ENCODE data around the gene MAOB. TPM values are rescaled to one million over a fixed set of nuclear protein-coding genes. Genes with fewer than 3 reads are reported as not detected.

MAOB gene
- total RNA-seq, 1 experiment from 2014 or later, result not detected

DNA sequence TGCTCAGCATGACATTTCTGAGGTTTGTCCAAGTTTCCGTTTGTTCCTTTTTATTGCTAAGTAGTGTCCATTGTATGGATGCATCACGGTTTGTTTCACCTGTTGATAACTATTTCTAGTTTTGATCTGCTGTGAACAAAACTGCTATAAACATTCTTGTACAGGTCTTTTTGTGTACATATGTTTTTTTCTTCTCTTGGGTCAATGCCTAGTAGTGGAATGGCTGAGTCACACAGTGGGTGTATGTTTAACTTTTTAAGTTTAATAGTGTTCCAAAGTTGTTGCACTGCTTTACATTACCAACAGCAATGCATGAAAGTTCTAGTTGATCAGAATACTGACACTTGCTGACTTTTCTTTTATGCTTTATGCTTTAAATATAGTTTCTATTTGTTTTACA, 76.7 kb downstream of the MAOB start:
- H3F3A ChIP-seq (ENCODE audit: low read length, unreplicated experiment), result no peaks in the 10 kb centered on the region
- no peaks in the 10 kb centered on the region for H3K79me2 ChIP-seq (ENCODE audit: low read length)
- DNase-seq (peak; percentile 83), ATAC-seq (peak; percentile 84)
- no peak overlapping the region for H2AFZ ChIP-seq (ENCODE audit: low read length)
- TF ChIP-seq EZH2 (IDR thresholded peaks at IDR 0.05; ENCODE audit: low read length, unreplicated experiment) (no peak), EZH2phosphoT487 (IDR thresholded peaks at IDR 0.05; ENCODE audit: borderline replicate concordance, low read length) (no peak)
- TF ChIP-seq, protein P1, sequence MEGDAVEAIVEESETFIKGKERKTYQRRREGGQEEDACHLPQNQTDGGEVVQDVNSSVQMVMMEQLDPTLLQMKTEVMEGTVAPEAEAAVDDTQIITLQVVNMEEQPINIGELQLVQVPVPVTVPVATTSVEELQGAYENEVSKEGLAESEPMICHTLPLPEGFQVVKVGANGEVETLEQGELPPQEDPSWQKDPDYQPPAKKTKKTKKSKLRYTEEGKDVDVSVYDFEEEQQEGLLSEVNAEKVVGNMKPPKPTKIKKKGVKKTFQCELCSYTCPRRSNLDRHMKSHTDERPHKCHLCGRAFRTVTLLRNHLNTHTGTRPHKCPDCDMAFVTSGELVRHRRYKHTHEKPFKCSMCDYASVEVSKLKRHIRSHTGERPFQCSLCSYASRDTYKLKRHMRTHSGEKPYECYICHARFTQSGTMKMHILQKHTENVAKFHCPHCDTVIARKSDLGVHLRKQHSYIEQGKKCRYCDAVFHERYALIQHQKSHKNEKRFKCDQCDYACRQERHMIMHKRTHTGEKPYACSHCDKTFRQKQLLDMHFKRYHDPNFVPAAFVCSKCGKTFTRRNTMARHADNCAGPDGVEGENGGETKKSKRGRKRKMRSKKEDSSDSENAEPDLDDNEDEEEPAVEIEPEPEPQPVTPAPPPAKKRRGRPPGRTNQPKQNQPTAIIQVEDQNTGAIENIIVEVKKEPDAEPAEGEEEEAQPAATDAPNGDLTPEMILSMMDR (conservative IDR thresholded peaks at IDR 0.05; ENCODE audit: low read depth, low read length), result no peak
- H3K4me1 ChIP-seq (ENCODE audit: insufficient read depth, low read length), result peaks cover 38% of the 10 kb centered on the region
- H3K27me3 ChIP-seq (ENCODE audit: low read length), result no peaks in the 10 kb centered on the region
- ChIA-PET POLR2A (ENCODE audit: unreplicated experiment) (no interaction called here), CTCF (no interaction called here)
- H3K36me3 ChIP-seq (ENCODE audit: low read depth, low read length), result no peaks in the 10 kb centered on the region
- H3K9me3 ChIP-seq (ENCODE audit: low read length), result no peaks in the 10 kb centered on the region
- H4K20me1 ChIP-seq (ENCODE audit: low read length), result no peaks in the 10 kb centered on the region
- intact Hi-C loops (cut with micrococcal nuclease), result loop anchor here (5.0 to 10.0 kb wide), 2 partner anchors 48 to 151 kb away; partner anchors contain the start of gene MAOA
- peak overlapping the region; percentile 47 for H3K4me2 ChIP-seq (ENCODE audit: low read length)
- peak overlapping the region; percentile 82 for H3K27ac ChIP-seq (ENCODE audit: low read length)
- H3K4me3 ChIP-seq (ENCODE audit: low read length), result 0 out of 2 replicates have a peak overlapping the region, but pooled peaks have one; percentile 9
- H3K9ac ChIP-seq (ENCODE audit: low read length), result no peak overlapping the region
- H3K9me2 ChIP-seq (replicated peaks; ENCODE audit: low read length), result no peaks in the 10 kb centered on the region
- BruUV-seq (replicated peaks), result no TSS peak

DNA sequence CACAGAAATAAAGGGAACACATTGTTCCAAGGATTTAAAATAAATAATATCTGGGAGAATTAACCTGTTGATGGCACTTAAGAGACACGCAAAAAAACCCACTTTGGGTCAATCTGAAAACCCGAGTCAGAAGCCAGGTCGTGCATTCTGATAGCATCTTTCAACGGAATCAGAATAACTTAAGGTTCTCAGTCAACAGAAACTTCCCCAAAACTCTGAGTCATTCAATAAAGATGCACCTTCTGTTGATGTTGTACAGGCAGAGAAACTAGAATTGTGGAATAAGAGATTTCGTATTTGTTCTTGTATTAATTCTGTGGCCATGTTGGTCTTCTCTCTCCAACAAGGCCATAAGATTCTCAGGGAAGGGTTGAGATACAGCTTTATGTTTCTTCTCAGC, 78.2 kb downstream of the MAOB start:
- H4K20me1 ChIP-seq (ENCODE audit: low read length), result no peaks in the 10 kb centered on the region
- H3K4me3 ChIP-seq (ENCODE audit: low read length), result no peak overlapping the region
- intact Hi-C loops (cut with micrococcal nuclease), result loop anchor here (10.0 kb wide), 1 partner anchor 149 kb away; the partner anchor contains the start of gene MAOA
- peak overlapping the region; percentile 1; the same call in 1 of the 2 replicates for H3K4me2 ChIP-seq (ENCODE audit: low read length)
- no peaks in the 10 kb centered on the region for H3K36me3 ChIP-seq (ENCODE audit: low read depth, low read length)
- POLR2A ChIA-PET (ENCODE audit: unreplicated experiment), result no interaction called here
- no peaks in the 10 kb centered on the region for H3K9me2 ChIP-seq (replicated peaks; ENCODE audit: low read length)
- DNase-seq (peak; percentile 56), ATAC-seq (no peak)
- CTCF ChIA-PET, result no interaction called here
- H3K27me3 ChIP-seq (ENCODE audit: low read length), result no peaks in the 10 kb centered on the region
- H3K4me1 ChIP-seq (ENCODE audit: insufficient read depth, low read length), result peaks cover 34% of the 10 kb centered on the region
- peak overlapping the region; percentile 82 for H3K27ac ChIP-seq (ENCODE audit: low read length)
- BruUV-seq (replicated peaks), result no TSS peak
- no peak overlapping the region for H2AFZ ChIP-seq (ENCODE audit: low read length)
- no peaks in the 10 kb centered on the region for H3K9me3 ChIP-seq (ENCODE audit: low read length)
- H3F3A ChIP-seq (ENCODE audit: low read length, unreplicated experiment), result no peaks in the 10 kb centered on the region
- no peaks in the 10 kb centered on the region for H3K79me2 ChIP-seq (ENCODE audit: low read length)
- TF ChIP-seq, protein P1 (conservative IDR thresholded peaks at IDR 0.05; ENCODE audit: low read depth, low read length), result no peak
- no peak for TF ChIP-seq EZH2phosphoT487 (IDR thresholded peaks at IDR 0.05; ENCODE audit: borderline replicate concordance, low read length)
- no peak for TF ChIP-seq EZH2 (IDR thresholded peaks at IDR 0.05; ENCODE audit: low read length, unreplicated experiment)
- 0 out of 2 replicates have a peak overlapping the region, but pooled peaks have one; percentile 7 for H3K9ac ChIP-seq (ENCODE audit: low read length)

DNA sequence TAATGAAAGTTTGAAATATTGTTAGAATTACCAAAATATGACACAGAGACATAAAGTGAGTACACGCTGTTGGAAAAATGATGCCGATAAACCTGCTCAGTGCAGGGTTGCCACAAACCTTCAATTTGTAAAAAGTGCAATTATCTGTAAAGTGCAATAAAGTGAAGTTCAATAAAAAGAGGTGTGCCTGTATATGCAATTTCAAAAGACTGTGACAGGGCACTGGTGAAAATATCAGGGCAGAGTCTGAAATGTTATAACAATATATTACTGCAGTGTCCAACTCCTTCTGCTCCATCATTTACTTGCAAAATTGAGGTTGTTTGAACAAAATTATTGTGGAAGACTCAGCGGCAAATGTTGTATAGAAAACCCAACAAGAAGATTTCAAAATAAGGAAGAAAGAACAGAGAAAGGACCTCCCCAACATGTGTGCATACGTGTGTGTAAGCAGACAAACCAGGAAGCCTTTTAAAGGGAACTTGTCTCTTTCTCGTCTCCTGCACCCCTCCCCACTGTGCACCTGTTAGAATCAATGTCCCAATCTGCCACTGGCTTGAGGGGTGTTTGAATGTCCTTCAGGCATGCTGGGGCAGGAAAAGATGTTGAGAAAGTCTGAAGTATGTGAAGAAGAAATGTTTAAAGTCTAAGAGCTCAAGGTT, 96.2 kb downstream of the MAOB start:
- Histone ChIP-seq H4K20me1 (ENCODE audit: low read length) (no peaks in the 10 kb centered on the region), H3K79me2 (ENCODE audit: low read length) (no peaks in the 10 kb centered on the region), H3K4me3 (ENCODE audit: low read length) (no peak overlapping the region), H3K27me3 (ENCODE audit: low read length) (peaks cover 4% of the 10 kb centered on the region; the same call in 1 of the 2 replicates), H3K9ac (ENCODE audit: low read length) (no peak overlapping the region), H3F3A (ENCODE audit: low read length, unreplicated experiment) (no peaks in the 10 kb centered on the region), H3K27ac (ENCODE audit: low read length) (no peak overlapping the region), H3K9me2 (replicated peaks; ENCODE audit: low read length) (no peaks in the 10 kb centered on the region), H2AFZ (ENCODE audit: low read length) (no peak overlapping the region), H3K9me3 (ENCODE audit: low read length) (no peaks in the 10 kb centered on the region), H3K4me2 (ENCODE audit: low read length) (no peak overlapping the region), H3K4me1 (ENCODE audit: insufficient read depth, low read length) (no peaks in the 10 kb centered on the region), H3K36me3 (ENCODE audit: low read depth, low read length) (no peaks in the 10 kb centered on the region)
- no peak for ATAC-seq
- intact Hi-C loops (cut with micrococcal nuclease), result no loop called here
- no TSS peak for BruUV-seq (replicated peaks)
- no peak for DNase-seq
- TF ChIP-seq, protein P1 (conservative IDR thresholded peaks at IDR 0.05; ENCODE audit: low read depth, low read length), result no peak
- no peak for TF ChIP-seq EZH2phosphoT487 (IDR thresholded peaks at IDR 0.05; ENCODE audit: borderline replicate concordance, low read length)
- no peak for TF ChIP-seq EZH2 (IDR thresholded peaks at IDR 0.05; ENCODE audit: low read length, unreplicated experiment)
- ChIA-PET POLR2A (ENCODE audit: unreplicated experiment) (no interaction called here), CTCF (no interaction called here)

Data from PC-3 (cell line).